ENCODE measurements around the gene ZNF101. TPM values are rescaled to one million over a fixed set of nuclear protein-coding genes. Genes with fewer than 3 reads are reported as not detected.

The ZNF101 gene
- total RNA-seq (1 to 10 TPM; 3.1 to 5.9 (median 5.0) TPM), polyA plus RNA-seq (3.1 TPM)
- long read RNA-seq, donor 1, full-length matches to known transcripts, result 1 of 2 reads
- long read RNA-seq, donor 1, partial matches to known transcripts, result 0 of 2 reads
- long read RNA-seq, donor 1, other reads (novel, unspliced or antisense), result 1 of 2 reads
- long read RNA-seq, donor 2, full-length matches to known transcripts, result 1 of 1 reads
- long read RNA-seq, donor 2, partial matches to known transcripts, result 0 of 1 reads
- long read RNA-seq, donor 2, other reads (novel, unspliced or antisense), result 0 of 1 reads
- long read RNA-seq, donor 3, full-length matches to known transcripts, result 2 of 2 reads
- long read RNA-seq, donor 3, partial matches to known transcripts, result 0 of 2 reads
- long read RNA-seq, donor 3, other reads (novel, unspliced or antisense), result 0 of 2 reads
- long read RNA-seq, donor 4, full-length matches to known transcripts, result 1 of 1 reads
- long read RNA-seq, donor 4, partial matches to known transcripts, result 0 of 1 reads
- long read RNA-seq, donor 4, other reads (novel, unspliced or antisense), result 0 of 1 reads

DNA sequence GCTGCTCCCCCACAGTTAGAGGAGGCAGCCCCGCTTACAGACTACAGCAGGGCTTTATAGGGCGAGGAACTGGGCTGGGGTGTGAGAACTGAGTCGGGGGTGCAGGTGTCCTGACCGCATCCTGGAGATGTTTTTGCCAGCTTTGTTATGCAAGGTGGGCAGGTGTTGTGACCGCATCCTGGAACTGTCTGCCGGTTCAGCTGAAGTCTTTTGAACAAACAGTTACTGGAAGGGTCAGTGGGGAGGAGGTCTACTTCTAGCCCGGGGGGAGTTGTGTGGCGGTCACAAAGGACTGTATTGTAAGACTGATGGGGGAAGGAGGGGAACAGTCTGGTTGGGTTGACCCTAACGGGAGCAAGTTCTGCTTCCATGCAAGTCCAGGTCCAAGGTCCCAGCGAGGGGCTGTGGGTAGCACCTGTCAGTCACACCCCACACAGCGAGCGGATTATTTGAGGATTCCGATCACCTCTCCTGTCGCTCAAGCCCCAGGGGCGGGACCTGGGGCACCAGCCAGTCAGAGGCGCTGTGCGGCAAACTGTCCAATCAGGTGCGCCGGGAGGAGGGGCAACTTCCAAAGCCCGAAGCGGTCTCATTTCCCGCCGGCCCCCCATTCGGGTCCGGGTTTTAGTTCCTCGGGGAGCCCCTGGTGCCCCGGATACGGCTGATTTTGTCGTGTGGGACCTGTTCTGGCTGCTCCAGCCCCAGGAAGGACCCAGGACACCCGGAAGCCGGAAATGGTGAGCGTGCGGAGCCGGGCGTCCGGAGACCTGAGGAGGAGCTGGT is at the start of gene ZNF101:
ZNF101 (plus strand) TSS at position 610 of the 783 bp plus-strand sequence; CDS start at position 735, 125 bp downstream.
- Histone ChIP-seq H3K9me3 (ENCODE audit: control insufficient read depth, low read length) (no peaks in the 10 kb centered on the region), H3K27ac (ENCODE audit: low read length) (peak within 1 kb of the TSS; percentile 54), H3K4me3 (ENCODE audit: low read length) (peak within 1 kb of the TSS; percentile 85), H3K4me1 (ENCODE audit: control insufficient read depth, insufficient read depth, low read length) (no peaks in the 10 kb centered on the region), H3K27me3 (ENCODE audit: control insufficient read depth, insufficient read depth) (no peaks in the 10 kb centered on the region)
- ATAC-seq (peak; percentile 88), DNase-seq (peak; percentile 95 to 97 (median 97))
- 4% methylated on average over 36 of the region's 36 CpGs for WGBS
- intact Hi-C loops (cut with DNase I), result no loop called here

DNA sequence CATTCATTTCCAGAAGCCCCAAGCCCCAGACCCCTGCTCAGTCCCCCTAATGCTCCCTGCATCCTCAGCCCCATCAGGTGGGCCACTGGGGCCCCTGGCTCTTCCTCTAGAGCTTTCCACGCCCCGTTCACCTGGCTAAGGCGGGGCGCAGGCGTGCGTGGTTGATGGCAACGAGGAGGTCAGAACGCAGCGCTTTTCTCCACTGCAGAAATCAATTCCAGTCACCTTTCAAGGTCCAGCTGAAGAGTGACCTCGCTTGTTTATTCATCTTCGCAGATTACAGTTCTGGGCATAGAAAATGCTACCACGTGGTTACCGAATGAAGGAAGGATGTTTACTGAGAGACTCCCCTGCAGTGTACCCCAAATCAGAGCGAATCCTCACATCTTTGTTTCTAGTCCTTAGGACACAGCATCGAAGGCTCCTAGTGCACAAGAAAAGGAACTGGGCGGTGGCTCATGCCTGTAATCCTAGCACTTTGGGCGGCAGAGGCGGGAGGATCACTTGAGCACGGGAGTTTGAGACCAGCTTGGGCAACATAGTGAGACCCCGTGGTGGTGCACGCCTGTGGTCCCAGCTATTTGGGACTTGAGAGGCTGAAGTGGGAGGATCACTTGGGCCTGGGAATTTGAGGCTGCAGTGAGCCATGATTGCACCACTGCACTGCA is 49.3 kb upstream of the ZNF101 start:
- DNase-seq (no peak), ATAC-seq (no peak)
- intact Hi-C loops (cut with DNase I), result no loop called here
- Histone ChIP-seq H3K27ac (ENCODE audit: low read length) (no peak overlapping the region), H3K4me1 (ENCODE audit: control insufficient read depth, insufficient read depth, low read length) (no peaks in the 10 kb centered on the region), H3K4me3 (ENCODE audit: low read length) (no peak overlapping the region), H3K27me3 (ENCODE audit: control insufficient read depth, insufficient read depth) (no peaks in the 10 kb centered on the region), H3K9me3 (ENCODE audit: control insufficient read depth, low read length) (no peaks in the 10 kb centered on the region)
- 61% methylated on average over 21 of the region's 21 CpGs for WGBS

DNA sequence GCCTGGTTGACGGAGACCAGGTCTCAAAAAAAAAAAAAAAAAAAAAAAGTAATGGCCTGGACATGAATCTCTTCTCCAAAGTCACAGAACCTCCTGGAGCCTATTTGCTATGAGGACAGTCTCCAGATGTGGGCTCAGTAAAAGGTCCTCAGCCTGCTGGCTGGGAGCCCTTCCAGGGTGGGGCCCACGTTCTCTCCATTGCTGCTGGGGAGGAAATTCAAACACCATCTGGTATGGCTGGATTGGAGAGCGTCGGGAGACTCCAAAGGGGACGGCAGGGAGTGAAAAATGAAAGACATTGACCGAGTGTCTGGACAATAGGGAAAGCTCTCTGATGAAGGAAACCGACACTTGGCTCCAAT is 48.8 kb upstream of the ZNF101 start:
- ATAC-seq (no peak), DNase-seq (no peak)
- Histone ChIP-seq H3K4me3 (ENCODE audit: low read length) (no peak overlapping the region), H3K4me1 (ENCODE audit: control insufficient read depth, insufficient read depth, low read length) (no peaks in the 10 kb centered on the region), H3K27ac (ENCODE audit: low read length) (no peak overlapping the region), H3K27me3 (ENCODE audit: control insufficient read depth, insufficient read depth) (no peaks in the 10 kb centered on the region), H3K9me3 (ENCODE audit: control insufficient read depth, low read length) (no peaks in the 10 kb centered on the region)
- intact Hi-C loops (cut with DNase I), result no loop called here
- WGBS, result 65% methylated on average over 7 of the region's 7 CpGs

DNA sequence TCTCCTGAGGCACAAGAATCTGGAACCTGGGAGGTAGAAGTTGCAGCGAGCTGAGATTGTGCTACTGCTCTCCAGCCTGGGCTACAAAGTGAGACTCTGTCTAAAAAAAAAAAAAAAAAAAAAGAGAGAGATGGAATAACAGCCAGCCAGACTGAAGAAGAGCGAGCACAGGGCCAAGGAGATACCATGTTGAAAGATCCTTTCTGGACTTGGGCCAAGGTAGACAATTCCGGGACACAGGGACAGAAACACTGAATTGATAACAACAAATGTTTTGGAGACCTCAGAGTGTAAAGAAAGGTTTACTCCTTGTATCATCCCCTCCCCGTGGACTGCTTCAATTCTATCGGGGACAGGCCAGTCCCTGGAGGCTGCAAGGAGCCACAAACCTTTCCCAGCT is 45.3 kb upstream of the ZNF101 start:
- DNase-seq (no peak), ATAC-seq (no peak)
- Histone ChIP-seq H3K27ac (ENCODE audit: low read length) (no peak overlapping the region), H3K4me3 (ENCODE audit: low read length) (no peak overlapping the region), H3K9me3 (ENCODE audit: control insufficient read depth, low read length) (no peaks in the 10 kb centered on the region), H3K4me1 (ENCODE audit: control insufficient read depth, insufficient read depth, low read length) (no peaks in the 10 kb centered on the region), H3K27me3 (ENCODE audit: control insufficient read depth, insufficient read depth) (no peaks in the 10 kb centered on the region)
- intact Hi-C loops (cut with DNase I), result no loop called here
- WGBS, result 50% methylated on average over 5 of the region's 5 CpGs

DNA sequence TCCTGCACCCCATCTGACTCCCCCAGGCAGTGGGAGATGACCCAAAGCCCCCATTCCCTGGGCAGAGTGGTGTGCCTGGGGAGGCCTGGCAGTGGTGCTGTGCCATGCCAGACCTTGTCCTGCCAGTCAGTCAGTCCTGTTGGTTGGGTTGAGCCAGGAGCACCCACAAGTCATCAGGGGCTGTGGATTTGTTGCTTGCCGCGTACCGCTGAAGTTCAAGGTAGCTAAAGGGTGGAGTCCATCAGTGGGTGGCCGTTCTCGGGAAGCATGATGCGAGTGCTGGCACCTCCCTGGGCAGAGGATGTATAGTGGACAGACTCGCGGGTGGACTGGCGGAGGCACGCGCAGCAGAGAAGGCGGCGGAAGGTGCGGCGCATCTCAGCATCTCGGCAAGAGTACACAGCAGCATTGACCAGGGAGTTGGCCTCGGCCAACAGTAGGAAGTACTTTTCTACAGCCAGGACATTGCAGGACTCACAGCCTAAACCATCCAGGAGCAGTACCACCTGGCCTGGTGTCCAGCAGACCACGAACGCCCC is 44.5 kb upstream of the ZNF101 start:
- Histone ChIP-seq H3K4me1 (ENCODE audit: control insufficient read depth, insufficient read depth, low read length) (no peaks in the 10 kb centered on the region), H3K27me3 (ENCODE audit: control insufficient read depth, insufficient read depth) (no peaks in the 10 kb centered on the region)
- no peak for ATAC-seq

DNA sequence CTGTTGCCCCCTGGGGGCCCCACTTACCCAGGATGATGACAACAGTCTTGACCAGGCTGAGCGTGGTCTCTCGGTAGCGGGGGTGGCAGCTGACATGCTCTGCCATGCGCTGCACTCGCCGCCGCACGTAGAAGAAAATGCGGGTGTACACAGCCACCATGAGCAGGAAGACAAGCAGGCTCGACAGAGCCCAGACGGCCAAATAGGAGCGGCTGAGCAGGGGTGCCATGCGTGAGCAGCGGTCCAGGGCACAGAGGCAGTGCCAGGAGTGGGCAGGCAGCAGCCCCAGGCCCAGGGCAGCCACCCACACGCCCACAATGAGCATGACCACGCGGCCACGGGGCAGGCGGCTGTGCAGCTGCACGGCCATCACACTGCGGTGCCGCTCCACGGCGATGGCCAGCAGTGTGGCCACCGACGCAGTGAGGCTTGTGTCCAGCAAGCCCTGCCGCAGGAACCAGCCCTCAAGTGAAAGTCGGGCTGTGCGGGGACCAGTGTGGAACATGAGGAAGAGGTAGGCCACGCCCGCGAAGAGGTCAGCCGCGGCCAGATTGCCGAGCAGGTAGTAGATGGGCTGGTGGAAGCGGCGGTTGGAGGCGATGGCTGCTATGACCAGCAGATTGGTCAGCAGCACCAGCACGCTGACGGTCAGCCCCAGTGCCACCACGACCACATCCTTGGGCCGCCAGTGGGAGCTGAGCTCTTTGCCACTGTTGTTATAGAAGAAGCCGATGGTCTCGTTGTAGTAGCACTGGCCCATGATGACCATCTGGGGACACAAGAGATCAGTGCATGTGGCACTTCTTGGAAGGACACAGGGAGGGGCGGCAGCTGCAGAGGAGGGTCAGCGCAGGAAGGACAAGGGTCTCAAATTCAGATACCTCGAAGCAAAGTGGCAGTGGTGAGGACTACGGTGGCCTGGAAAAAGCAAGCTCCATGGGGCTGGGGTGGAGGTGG is 41.8 kb upstream of the ZNF101 start:
- no peak for ATAC-seq

More for the DNA sequence above, 44.5 kb upstream of the ZNF101 start:
- Histone ChIP-seq H3K27ac (ENCODE audit: low read length) (no peak overlapping the region), H3K4me3 (ENCODE audit: low read length) (no peak overlapping the region), H3K9me3 (ENCODE audit: control insufficient read depth, low read length) (no peaks in the 10 kb centered on the region)
- intact Hi-C loops (cut with DNase I), result no loop called here
- no peak for DNase-seq
- WGBS, result 95% methylated on average over 19 of the region's 19 CpGs

DNA sequence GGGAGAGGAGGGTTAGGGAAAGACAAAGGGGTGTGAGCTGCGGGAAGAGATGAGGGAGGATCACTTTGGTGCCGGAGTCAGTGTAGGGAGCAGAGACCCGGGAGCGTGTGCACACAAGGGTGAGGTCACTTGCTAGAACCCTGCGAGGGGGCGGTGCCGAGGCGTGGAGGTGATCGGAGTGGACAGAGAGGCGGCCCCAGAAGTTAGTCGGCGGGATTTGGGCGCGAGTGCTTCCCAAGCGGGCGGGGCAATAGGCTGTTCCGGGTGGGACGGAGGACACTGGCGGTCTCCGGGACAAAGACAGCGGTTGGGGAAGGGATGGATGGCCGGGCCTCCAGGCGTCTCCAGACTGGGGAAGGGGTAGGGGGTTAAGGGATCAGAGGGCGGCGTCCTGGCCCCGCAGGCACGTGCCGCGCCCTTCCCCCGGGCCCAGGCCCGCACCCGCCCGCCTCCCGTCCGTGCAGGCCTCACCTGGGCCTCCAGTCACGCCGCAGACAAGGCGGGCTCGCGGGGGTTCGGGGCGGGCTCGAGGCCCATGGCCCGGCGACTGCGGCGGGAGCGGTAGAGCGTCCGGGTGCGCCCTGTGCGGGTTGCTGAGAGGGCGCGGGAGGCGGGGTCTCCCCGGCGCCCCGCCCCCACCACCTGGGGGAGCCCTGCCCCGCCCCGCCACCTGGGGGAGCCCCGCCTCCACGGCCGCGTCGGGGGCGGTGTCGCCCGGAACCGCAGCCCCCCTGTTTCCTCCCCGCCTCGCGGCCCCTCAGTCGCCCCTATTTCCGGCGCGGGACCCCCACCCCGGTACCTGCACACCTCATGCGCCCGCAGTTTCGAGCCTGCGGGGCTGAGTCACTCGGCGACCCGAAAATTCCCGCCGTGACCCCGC is 40.8 kb upstream of the ZNF101 start, which contains the start of gene LPAR2:
LPAR2 (minus strand) TSS at position 600 of the 880 bp plus-strand sequence. CDS start 945 bp downstream, outside the sequence.
- intact Hi-C loops (cut with DNase I), result no loop called here

More for the DNA sequence above, 41.8 kb upstream of the ZNF101 start:
- H3K27ac ChIP-seq (ENCODE audit: low read length), result no peak overlapping the region
- H3K4me3 ChIP-seq (ENCODE audit: low read length), result no peak overlapping the region
- no peaks in the 10 kb centered on the region for H3K9me3 ChIP-seq (ENCODE audit: control insufficient read depth, low read length)
- intact Hi-C loops (cut with DNase I), result no loop called here
- WGBS, result 95% methylated on average over 48 of the region's 48 CpGs
- no peaks in the 10 kb centered on the region for H3K27me3 ChIP-seq (ENCODE audit: control insufficient read depth, insufficient read depth)
- H3K4me1 ChIP-seq (ENCODE audit: control insufficient read depth, insufficient read depth, low read length), result no peaks in the 10 kb centered on the region
- DNase-seq, result peak in 1 of 3 donors; percentile 56

DNA sequence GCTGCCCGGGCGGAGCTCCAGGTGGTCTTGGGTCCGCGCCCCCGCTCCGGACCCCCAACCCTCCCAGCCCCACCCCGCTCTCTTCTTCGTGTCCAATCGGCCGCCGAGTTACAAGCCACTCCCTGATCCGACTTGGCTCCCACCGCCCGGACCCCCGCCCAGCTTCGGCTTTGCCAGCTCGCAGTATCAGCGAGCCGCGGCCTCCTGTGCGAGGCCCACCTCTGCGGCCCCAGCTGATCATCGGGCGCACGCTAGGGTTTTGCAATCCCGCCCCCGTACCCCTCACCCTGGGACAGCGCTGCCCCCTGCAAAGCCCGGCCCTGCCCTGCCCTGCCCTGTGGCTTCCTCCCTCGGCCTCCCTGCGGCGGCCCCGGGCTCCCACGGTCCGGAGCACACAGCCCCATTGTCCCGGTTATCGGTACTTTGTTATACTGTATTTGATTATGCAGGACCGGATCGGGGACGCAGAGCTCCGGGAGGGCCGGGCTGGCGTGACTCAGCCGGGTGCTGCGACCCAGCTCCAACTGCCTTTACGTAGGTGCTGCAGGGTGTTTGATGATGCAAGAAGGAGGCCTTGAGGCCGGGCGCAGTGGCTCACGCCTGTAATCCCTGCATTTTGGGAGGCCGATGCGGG is 40.0 kb upstream of the ZNF101 start:
- Histone ChIP-seq H3K27ac (ENCODE audit: low read length) (no peak overlapping the region), H3K4me3 (ENCODE audit: low read length) (peak overlapping the region; percentile 38)

More for the DNA sequence above, 40.8 kb upstream of the ZNF101 start, which contains the start of gene LPAR2:
- H3K4me1 ChIP-seq (ENCODE audit: control insufficient read depth, insufficient read depth, low read length), result no peaks in the 10 kb centered on the region
- peak within 1 kb of the TSS; percentile 38 for H3K4me3 ChIP-seq (ENCODE audit: low read length)
- WGBS, result 2% methylated on average over 87 of the region's 87 CpGs
- DNase-seq (peak in 2 of 3 donors; percentile 71 to 73), ATAC-seq (peak; percentile 58)
- no peaks in the 10 kb centered on the region for H3K27me3 ChIP-seq (ENCODE audit: control insufficient read depth, insufficient read depth)
- no peak within 1 kb of the TSS for H3K27ac ChIP-seq (ENCODE audit: low read length)
- no peaks in the 10 kb centered on the region for H3K9me3 ChIP-seq (ENCODE audit: control insufficient read depth, low read length)

DNA sequence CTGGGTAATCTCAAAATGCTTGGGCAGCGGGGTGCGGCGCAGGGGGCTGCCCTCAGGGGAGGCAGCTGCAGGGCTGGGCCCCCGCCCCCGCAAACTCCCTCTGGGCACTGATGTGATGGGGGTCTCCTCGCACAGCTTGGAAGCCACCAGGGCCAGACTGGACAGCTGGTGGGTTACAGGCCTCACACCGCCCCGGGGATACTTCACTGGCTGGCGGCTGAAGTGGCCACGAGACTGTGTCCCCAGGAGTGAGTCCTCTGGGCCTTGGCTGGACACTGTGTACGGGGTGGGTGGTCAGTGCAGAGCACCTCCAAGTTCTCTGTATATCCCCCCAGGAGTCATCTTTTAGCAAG is 38.6 kb upstream of the ZNF101 start:
- WGBS, result 97% methylated on average over 11 of the region's 11 CpGs

More for the DNA sequence above, 40.0 kb upstream of the ZNF101 start:
- intact Hi-C loops (cut with DNase I), result no loop called here
- DNase-seq (peak in 1 of 3 donors; percentile 64), ATAC-seq (peak; percentile 21 to 58)
- 17% methylated on average over 51 of the region's 51 CpGs for WGBS
- Histone ChIP-seq H3K27me3 (ENCODE audit: control insufficient read depth, insufficient read depth) (no peaks in the 10 kb centered on the region), H3K4me1 (ENCODE audit: control insufficient read depth, insufficient read depth, low read length) (no peaks in the 10 kb centered on the region), H3K9me3 (ENCODE audit: control insufficient read depth, low read length) (no peaks in the 10 kb centered on the region)

More for the DNA sequence above, 38.6 kb upstream of the ZNF101 start:
- Histone ChIP-seq H3K9me3 (ENCODE audit: control insufficient read depth, low read length) (no peaks in the 10 kb centered on the region), H3K27ac (ENCODE audit: low read length) (no peak overlapping the region), H3K4me3 (ENCODE audit: low read length) (no peak overlapping the region), H3K27me3 (ENCODE audit: control insufficient read depth, insufficient read depth) (no peaks in the 10 kb centered on the region), H3K4me1 (ENCODE audit: control insufficient read depth, insufficient read depth, low read length) (no peaks in the 10 kb centered on the region)
- intact Hi-C loops (cut with DNase I), result no loop called here
- peak in 1 of 3 donors; percentile 45 for DNase-seq
- no peak for ATAC-seq

Measured in right cardiac atrium (tissue), 5 donors.